Fibroblast of mammary gland (primary cell): ENCODE results near the gene PDE9A.
A peak's percentile ranks its signal among the peaks of the same experiment; 100 is the strongest.
"Not testable (repeated sequence)": the region's sequence is repeated elsewhere in the genome, so short reads cannot be mapped to it uniquely, and the experiment has no call there.

Source experiments
- DNase-seq: peaks from one replicate; pipeline ENCODE4 v3.0.0-alpha.2; 2010; ENCODE audit warnings: low read depth
- H3K4me3 ChIP-seq: 2 replicates; pipeline ENCODE4 v1.5.1; 2011; ENCODE audit warnings: low read depth, mild to moderate bottlenecking, low read length, moderate library complexity; ENCODE audit not compliant: control insufficient read depth
- CTCF ChIP-seq: conservative IDR thresholded peaks from 2 replicates; pipeline ENCODE4 v1.5.1; 2011; ENCODE audit warnings: low read depth, low read length, inconsistent platforms; ENCODE audit not compliant: control insufficient read depth, insufficient read depth

PDE9A gene

DNA sequence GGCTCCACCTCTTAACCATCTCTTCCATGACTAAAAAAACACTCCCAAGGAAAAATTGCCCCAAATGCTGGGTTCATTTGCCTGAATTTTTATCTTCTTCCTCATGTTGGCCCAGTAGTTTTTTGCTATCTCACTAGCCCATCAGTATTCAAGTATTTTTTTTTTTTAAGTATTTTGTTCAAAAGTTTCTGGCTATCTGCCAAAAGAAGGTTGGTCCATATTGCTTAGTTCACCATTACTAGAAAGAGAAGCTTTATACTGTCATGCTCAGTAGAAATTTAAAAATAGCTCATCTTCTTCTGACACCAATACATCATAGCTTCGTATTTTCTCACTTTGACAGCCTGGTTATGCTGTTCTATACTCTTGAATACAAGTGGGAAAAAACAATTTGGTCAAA is 41.0 kb upstream of the PDE9A start:
- DNase-seq: no peak
- no peak for TF ChIP-seq CTCF
- H3K4me3 ChIP-seq: no peak overlapping the region

- H3K4me3 ChIP-seq: no peak overlapping the region
- no peak for DNase-seq
- no peak for TF ChIP-seq CTCF
These were observed 39.7 kb upstream of the PDE9A start for GRCh38 chr21:42613756-42614155.

GRCh38 chr21:42614396-42614795 is 39.0 kb upstream of the PDE9A start:
- DNase-seq: no peak
- no peak overlapping the region for H3K4me3 ChIP-seq
- no peak for TF ChIP-seq CTCF

GRCh38 chr21:42614811-42615351 is 38.5 kb upstream of the PDE9A start:
- no peak overlapping the region for H3K4me3 ChIP-seq

GRCh38 chr21:42615377-42615776 is 38.0 kb upstream of the PDE9A start:
- DNase-seq, H3K4me3 ChIP-seq: not testable (repeated sequence)

More at GRCh38 chr21:42614811-42615351, 38.5 kb upstream of the PDE9A start:
- no peak for TF ChIP-seq CTCF
- DNase-seq: peak; percentile 34

- H3K4me3 ChIP-seq: no peak overlapping the region
- TF ChIP-seq CTCF: no peak
- no peak for DNase-seq
These were observed 37.5 kb upstream of the PDE9A start for GRCh38 chr21:42615924-42616323.

DNA sequence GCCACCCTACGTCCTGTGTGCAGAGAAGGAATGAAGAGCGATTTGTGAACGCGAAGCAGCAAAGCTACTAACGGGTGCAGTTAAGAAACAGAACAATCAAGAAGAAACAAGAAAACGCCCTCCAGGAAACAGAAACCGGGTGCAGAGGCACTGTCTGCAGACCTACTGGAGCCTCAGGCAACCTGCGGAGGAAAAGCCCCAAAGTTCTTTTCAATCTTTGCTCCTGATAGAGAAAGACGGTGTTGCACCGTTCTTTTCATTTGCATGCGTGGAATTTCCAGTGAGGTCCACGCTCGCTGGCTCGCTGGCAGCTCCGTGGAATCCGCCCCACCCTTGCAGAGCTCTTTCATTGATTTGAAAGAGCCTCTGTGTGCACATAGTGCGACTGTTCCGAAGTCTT is 37.0 kb upstream of the PDE9A start:
- no peak overlapping the region for H3K4me3 ChIP-seq
- no peak for TF ChIP-seq CTCF
- DNase-seq: no peak
